ENCODE data around the gene SLC27A5. TPM values are rescaled to one million over a fixed set of nuclear protein-coding genes. Genes with fewer than 3 reads are reported as not detected.

Gene SLC27A5
- total and polyA plus RNA-seq, 2 of the 13 experiments (the other 11 are each of a cell fraction or from before 2014, with no cell fraction given) = 30.3 to 40.2 TPM

- TF ChIP-seq ZNF350 (CRISPR knock-in tag; IDR thresholded peaks at IDR 0.05; ENCODE audit: borderline replicate concordance, low read depth) (no peak), STAT5B (CRISPR knock-in tag; IDR thresholded peaks at IDR 0.05) (no peak), CBX1 (IDR thresholded peaks at IDR 0.05; ENCODE audit: low read depth) (peak; percentile 90), NCOA5 (CRISPR knock-in tag; IDR thresholded peaks at IDR 0.05) (no peak), ZNF441 (CRISPR knock-in tag; IDR thresholded peaks at IDR 0.05; ENCODE audit: borderline replicate concordance) (peak; percentile 99), ZNF652 (CRISPR knock-in tag; IDR thresholded peaks at IDR 0.05; ENCODE audit: borderline replicate concordance, low read depth) (no peak), MEIS2 (CRISPR knock-in tag; IDR thresholded peaks at IDR 0.05) (peak; percentile 42; the same call in 1 of the 2 replicates), ZNF775 (CRISPR knock-in tag; IDR thresholded peaks at IDR 0.05; ENCODE audit: borderline replicate concordance) (no peak), MTF2 (CRISPR knock-in tag; IDR thresholded peaks at IDR 0.05; ENCODE audit: borderline replicate concordance) (no peak), ZNF569 (CRISPR knock-in tag; IDR thresholded peaks at IDR 0.05; ENCODE audit: borderline replicate concordance) (no peak), ZKSCAN8 (CRISPR knock-in tag; IDR thresholded peaks at IDR 0.05; ENCODE audit: borderline replicate concordance) (no peak), ZNF547 (CRISPR knock-in tag; IDR thresholded peaks at IDR 0.05) (0 out of 2 replicates have a peak, but pooled peaks have one; percentile 45), TBX2 (CRISPR knock-in tag; IDR thresholded peaks at IDR 0.05; ENCODE audit: borderline replicate concordance) (0 out of 2 replicates have a peak, but pooled peaks have one; percentile 63), ZFX (CRISPR knock-in tag; IDR thresholded peaks at IDR 0.05; ENCODE audit: low read depth) (peak; percentile 91), KLF9 (CRISPR knock-in tag; IDR thresholded peaks at IDR 0.05; ENCODE audit: low read depth) (no peak), CBFB (CRISPR knock-in tag; IDR thresholded peaks at IDR 0.05) (peak; percentile 71), NONO (IDR thresholded peaks at IDR 0.05) (no peak), NONO (CRISPR knock-in tag; conservative IDR thresholded peaks at IDR 0.05) (peak; percentile 97), ZNF263 (CRISPR knock-in tag; IDR thresholded peaks at IDR 0.05) (0 out of 2 replicates have a peak, but pooled peaks have one; percentile 35), RBM22 (optimal IDR thresholded peaks at IDR 0.05; ENCODE audit: low read length) (no peak), ZNF362 (CRISPR knock-in tag; IDR thresholded peaks at IDR 0.05; ENCODE audit: borderline replicate concordance) (peak; percentile 53; the same call in 1 of the 2 replicates), YY1 (IDR thresholded peaks at IDR 0.05; ENCODE audit: insufficient read depth, insufficient replicate concordance, low read depth, low read length) (peak; percentile 80), SP2 (CRISPR knock-in tag; IDR thresholded peaks at IDR 0.05) (peak; percentile 47)
- TF ChIP-seq, protein P1, sequence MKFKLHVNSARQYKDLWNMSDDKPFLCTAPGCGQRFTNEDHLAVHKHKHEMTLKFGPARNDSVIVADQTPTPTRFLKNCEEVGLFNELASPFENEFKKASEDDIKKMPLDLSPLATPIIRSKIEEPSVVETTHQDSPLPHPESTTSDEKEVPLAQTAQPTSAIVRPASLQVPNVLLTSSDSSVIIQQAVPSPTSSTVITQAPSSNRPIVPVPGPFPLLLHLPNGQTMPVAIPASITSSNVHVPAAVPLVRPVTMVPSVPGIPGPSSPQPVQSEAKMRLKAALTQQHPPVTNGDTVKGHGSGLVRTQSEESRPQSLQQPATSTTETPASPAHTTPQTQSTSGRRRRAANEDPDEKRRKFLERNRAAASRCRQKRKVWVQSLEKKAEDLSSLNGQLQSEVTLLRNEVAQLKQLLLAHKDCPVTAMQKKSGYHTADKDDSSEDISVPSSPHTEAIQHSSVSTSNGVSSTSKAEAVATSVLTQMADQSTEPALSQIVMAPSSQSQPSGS (CRISPR knock-in tag; IDR thresholded peaks at IDR 0.05) = peak; percentile 32; the same call in 1 of the 2 replicates
- TF ChIP-seq, protein P2, sequence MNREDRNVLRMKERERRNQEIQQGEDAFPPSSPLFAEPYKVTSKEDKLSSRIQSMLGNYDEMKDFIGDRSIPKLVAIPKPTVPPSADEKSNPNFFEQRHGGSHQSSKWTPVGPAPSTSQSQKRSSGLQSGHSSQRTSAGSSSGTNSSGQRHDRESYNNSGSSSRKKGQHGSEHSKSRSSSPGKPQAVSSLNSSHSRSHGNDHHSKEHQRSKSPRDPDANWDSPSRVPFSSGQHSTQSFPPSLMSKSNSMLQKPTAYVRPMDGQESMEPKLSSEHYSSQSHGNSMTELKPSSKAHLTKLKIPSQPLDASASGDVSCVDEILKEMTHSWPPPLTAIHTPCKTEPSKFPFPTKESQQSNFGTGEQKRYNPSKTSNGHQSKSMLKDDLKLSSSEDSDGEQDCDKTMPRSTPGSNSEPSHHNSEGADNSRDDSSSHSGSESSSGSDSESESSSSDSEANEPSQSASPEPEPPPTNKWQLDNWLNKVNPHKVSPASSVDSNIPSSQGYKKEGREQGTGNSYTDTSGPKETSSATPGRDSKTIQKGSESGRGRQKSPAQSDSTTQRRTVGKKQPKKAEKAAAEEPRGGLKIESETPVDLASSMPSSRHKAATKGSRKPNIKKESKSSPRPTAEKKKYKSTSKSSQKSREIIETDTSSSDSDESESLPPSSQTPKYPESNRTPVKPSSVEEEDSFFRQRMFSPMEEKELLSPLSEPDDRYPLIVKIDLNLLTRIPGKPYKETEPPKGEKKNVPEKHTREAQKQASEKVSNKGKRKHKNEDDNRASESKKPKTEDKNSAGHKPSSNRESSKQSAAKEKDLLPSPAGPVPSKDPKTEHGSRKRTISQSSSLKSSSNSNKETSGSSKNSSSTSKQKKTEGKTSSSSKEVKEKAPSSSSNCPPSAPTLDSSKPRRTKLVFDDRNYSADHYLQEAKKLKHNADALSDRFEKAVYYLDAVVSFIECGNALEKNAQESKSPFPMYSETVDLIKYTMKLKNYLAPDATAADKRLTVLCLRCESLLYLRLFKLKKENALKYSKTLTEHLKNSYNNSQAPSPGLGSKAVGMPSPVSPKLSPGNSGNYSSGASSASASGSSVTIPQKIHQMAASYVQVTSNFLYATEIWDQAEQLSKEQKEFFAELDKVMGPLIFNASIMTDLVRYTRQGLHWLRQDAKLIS (CRISPR knock-in tag; IDR thresholded peaks at IDR 0.05) = no peak
Observed at GRCh38 chr19:58513694-58514563, 2.1 kb upstream of the SLC27A5 start (continued).

All from HepG2 (cell line).